Spleen (tissue), 7 donors: ENCODE results near the gene OTUD7B.

Source experiments
- CTCF ChIP-seq, 11 experiments: fragments of 200-600 bp in 7 of 11; fragments of 450-650 bp in 4 of 11; sonication (generic) in 4 of 11; IDR thresholded peaks in 8 of 11; conservative IDR thresholded peaks in 3 of 11; 1 replicate in 7 of 11; 2 replicates in 4 of 11; pipeline versions ENCODE4 v1.4.0 to v1.8.0; 2016 to 2021; ENCODE audit warnings: antibody characterized with exemption in 11 of 11, inconsistent platforms in 4 of 11, mild to moderate bottlenecking in 1 of 11
- POLR2A ChIP-seq, 3 donors: fragments of 450-650 bp; IDR thresholded peaks; one replicate each; pipeline ENCODE4 v1.5.1; 2017; ENCODE audit warnings: antibody characterized with exemption in 3 of 3, mild to moderate bottlenecking in 1 of 3
- POLR2AphosphoS5 ChIP-seq, 3 donors: sonication (generic); formaldehyde crosslinking; IDR thresholded peaks; one replicate each; pipeline ENCODE4 v1.5.1; 2017; ENCODE audit warnings: antibody characterized with exemption in 3 of 3
- donor health status: DM: no; HTN: no; CAD: no; lungs with moderate emphysema.
- donor health status: DM: no; HTN: no; CAD: no.
- donor health status: DM: no; HTN: no; CAD: no.

- TF ChIP-seq CTCF (IDR thresholded peaks at IDR 0.05 in 8 of 11, conservative IDR thresholded peaks at IDR 0.05 in 3 of 11) (no peak), POLR2A (IDR thresholded peaks at IDR 0.05) (no peak), POLR2AphosphoS5 (IDR thresholded peaks at IDR 0.05) (no peak)
Measured at GRCh38 chr1:150051089-150051373, 40.5 kb upstream of the OTUD7B start.
